ENCODE results near the gene GPR31. TPM values are rescaled to one million over a fixed set of nuclear protein-coding genes. Genes with fewer than 3 reads are reported as not detected.

GPR31 gene
- total RNA-seq, 1 donor from 2014 or later: not detected

- H3K27me3 Mint-ChIP-seq: peaks cover 4% of the 10 kb centered on the region
These were observed 37.2 kb downstream of the GPR31 start for GRCh38 chr6:167120583-167120903.

GRCh38 chr6:167119670-167120582 is 37.9 kb downstream of the GPR31 start:
- H3K27ac Mint-ChIP-seq: no peak overlapping the region

More at GRCh38 chr6:167120583-167120903, 37.2 kb downstream of the GPR31 start:
- H3K9me3 Mint-ChIP-seq: peaks cover 4% of the 10 kb centered on the region
- H3K27ac Mint-ChIP-seq: no peak overlapping the region
- no peak for DNase-seq (ENCODE audit: extremely low spot score, unreplicated experiment)
- H3K4me3 Mint-ChIP-seq: no peak overlapping the region
- no peaks in the 10 kb centered on the region for H3K36me3 Mint-ChIP-seq
- TF ChIP-seq, protein P1, sequence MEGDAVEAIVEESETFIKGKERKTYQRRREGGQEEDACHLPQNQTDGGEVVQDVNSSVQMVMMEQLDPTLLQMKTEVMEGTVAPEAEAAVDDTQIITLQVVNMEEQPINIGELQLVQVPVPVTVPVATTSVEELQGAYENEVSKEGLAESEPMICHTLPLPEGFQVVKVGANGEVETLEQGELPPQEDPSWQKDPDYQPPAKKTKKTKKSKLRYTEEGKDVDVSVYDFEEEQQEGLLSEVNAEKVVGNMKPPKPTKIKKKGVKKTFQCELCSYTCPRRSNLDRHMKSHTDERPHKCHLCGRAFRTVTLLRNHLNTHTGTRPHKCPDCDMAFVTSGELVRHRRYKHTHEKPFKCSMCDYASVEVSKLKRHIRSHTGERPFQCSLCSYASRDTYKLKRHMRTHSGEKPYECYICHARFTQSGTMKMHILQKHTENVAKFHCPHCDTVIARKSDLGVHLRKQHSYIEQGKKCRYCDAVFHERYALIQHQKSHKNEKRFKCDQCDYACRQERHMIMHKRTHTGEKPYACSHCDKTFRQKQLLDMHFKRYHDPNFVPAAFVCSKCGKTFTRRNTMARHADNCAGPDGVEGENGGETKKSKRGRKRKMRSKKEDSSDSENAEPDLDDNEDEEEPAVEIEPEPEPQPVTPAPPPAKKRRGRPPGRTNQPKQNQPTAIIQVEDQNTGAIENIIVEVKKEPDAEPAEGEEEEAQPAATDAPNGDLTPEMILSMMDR (conservative IDR thresholded peaks at IDR 0.05): no peak
- H3K4me1 Mint-ChIP-seq (ENCODE audit: unreplicated experiment): peaks cover 10% of the 10 kb centered on the region

DNA sequence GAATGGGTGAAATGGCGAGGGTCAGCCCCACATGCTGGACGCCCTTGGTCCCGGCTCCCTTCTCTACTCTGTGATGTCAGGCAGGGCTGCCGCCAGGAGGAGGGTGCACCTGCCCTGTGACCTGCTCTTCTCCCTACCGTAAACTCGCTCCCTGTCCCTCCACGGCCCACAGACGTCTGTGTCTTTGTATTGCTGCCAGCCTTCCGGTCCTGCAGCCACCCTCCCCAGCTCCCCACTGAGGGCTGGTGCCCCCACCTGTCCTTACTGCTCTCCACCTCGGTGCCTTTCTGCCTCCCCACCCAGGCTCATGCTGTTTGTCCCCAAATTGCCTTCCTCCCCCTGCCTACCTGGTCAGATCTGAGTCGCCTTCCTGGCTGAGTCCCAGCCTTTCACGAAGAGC is 38.9 kb downstream of the GPR31 start:
- TF ChIP-seq, protein P1 (conservative IDR thresholded peaks at IDR 0.05): no peak
- Mint-ChIP-seq H3K27me3 (peaks cover 11% of the 10 kb centered on the region), H3K4me3 (no peak overlapping the region), H3K9me3 (peaks cover 4% of the 10 kb centered on the region), H3K27ac (no peak overlapping the region), H3K4me1 (ENCODE audit: unreplicated experiment) (peaks cover 10% of the 10 kb centered on the region), H3K36me3 (no peaks in the 10 kb centered on the region)
- DNase-seq (ENCODE audit: extremely low spot score, unreplicated experiment): no peak

More at GRCh38 chr6:167119670-167120582, 37.9 kb downstream of the GPR31 start:
- H3K4me1 Mint-ChIP-seq (ENCODE audit: unreplicated experiment): peaks cover 10% of the 10 kb centered on the region
- H3K27me3 Mint-ChIP-seq: peaks cover 7% of the 10 kb centered on the region
- H3K4me3 Mint-ChIP-seq: no peak overlapping the region
- peaks cover 4% of the 10 kb centered on the region for H3K9me3 Mint-ChIP-seq
- DNase-seq (ENCODE audit: extremely low spot score, unreplicated experiment): no peak
- H3K36me3 Mint-ChIP-seq: no peaks in the 10 kb centered on the region
- TF ChIP-seq, protein P1 (conservative IDR thresholded peaks at IDR 0.05): no peak

GRCh38 chr6:167118006-167118405 is 39.8 kb downstream of the GPR31 start:
- H3K27ac Mint-ChIP-seq: no peak overlapping the region
- no peak overlapping the region for H3K4me3 Mint-ChIP-seq
- no peak for DNase-seq (ENCODE audit: extremely low spot score, unreplicated experiment)
- H3K36me3 Mint-ChIP-seq: no peaks in the 10 kb centered on the region
- H3K4me1 Mint-ChIP-seq (ENCODE audit: unreplicated experiment): peaks cover 10% of the 10 kb centered on the region
- H3K9me3 Mint-ChIP-seq: peaks cover 4% of the 10 kb centered on the region
- TF ChIP-seq, protein P1 (conservative IDR thresholded peaks at IDR 0.05): no peak
- H3K27me3 Mint-ChIP-seq: peaks cover 13% of the 10 kb centered on the region

DNA sequence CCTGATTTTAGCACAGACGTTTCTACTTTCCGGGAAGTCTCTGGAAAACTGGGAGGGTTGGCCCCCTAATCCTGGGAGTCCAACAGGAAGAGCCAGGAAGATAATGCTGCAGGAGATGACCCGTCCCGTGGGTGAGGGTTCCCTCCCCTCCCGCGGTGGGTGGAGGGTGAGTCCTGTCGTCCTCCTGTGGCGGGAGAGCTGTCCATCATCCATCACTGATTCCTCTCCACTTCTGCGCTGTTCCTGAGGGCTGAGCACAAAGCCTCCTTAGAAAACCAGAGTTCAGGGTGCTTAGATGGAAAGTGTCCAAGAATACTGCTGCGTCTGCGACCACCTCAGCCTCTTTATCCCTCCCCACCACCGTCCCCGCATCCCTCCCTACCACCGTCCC is 40.9 kb downstream of the GPR31 start:
- Mint-ChIP-seq H3K27ac (no peak overlapping the region), H3K27me3 (peaks cover 22% of the 10 kb centered on the region), H3K36me3 (no peaks in the 10 kb centered on the region), H3K4me1 (ENCODE audit: unreplicated experiment) (peaks cover 10% of the 10 kb centered on the region), H3K4me3 (no peak overlapping the region), H3K9me3 (peaks cover 4% of the 10 kb centered on the region)
- no peak for DNase-seq (ENCODE audit: extremely low spot score, unreplicated experiment)
- TF ChIP-seq, protein P1 (conservative IDR thresholded peaks at IDR 0.05): no peak

Data from type B pancreatic cell (in vitro differentiated cells).